ENCODE data around the gene NFIA.
A peak's percentile ranks its signal among the peaks of the same experiment; 100 is the strongest.

Gene NFIA

DNA sequence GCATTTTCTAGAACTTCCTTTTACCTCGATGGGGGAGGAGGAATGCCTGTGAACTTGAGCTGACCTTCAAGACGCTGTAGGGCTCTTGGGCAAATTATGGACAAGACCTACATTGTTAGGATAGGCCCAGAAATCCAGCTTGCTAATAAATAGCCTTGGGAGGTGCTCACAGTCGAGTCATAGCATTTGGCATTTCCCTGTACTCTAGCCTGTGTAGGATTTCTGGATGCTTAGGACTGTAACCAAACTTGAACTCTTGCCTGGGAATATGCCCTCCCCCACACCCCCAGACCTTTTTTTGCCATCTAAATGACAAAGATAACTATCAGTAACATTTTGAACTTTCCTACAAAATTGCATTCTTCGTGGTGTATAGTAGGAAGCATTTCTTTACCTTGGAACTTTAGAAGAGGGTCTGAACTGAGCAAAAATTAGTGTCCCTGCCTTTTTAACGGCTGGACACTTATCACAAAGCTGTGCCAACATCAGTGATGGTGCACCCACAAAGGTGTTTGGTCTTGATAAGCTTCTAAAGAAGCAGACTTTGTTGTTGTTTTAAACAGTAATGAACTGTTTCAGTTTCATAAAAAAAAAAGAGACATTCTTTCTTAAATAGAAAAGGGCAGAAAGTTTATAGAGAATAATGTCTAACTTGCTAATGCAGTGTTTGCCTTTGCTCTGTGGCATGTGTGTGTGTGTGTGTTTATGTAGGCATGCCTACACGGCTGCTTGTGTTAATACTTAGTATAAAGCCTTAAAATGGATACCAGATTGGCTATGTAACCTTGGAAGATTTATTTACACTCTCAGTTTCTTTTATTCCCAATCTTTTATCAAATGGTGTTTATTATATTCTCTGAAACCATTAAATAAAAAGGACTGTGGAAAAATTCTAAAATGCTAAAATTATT is 88.2 kb downstream of the NFIA start:
- Histone ChIP-seq H3K4me3 (ENCODE audit: low read depth, low read length) (no peak overlapping the region), H3K4me1 (peaks cover 12% of the 10 kb centered on the region)

DNA sequence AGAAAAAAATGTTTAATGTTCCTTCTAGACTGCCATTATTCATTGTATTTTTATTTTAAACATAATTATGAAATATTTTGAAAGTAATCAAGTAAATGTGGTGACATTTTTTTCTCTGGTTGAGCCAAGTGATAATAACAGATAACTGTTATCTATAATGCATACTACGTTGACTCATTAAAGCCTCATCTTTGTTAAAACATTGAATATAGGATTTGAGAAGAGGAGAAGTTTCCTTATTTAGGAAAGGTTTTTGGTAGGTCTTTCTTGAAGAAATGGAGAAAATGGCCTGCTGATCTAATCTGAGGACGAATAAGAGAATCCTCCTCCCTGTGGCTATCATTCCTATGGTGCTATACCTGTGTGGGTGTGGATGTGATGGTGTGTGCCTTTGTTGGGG is 89.0 kb downstream of the NFIA start:
- peaks cover 14% of the 10 kb centered on the region for H3K4me1 ChIP-seq
- H3K9me3 ChIP-seq: no peaks in the 10 kb centered on the region
- TF ChIP-seq, protein P1, sequence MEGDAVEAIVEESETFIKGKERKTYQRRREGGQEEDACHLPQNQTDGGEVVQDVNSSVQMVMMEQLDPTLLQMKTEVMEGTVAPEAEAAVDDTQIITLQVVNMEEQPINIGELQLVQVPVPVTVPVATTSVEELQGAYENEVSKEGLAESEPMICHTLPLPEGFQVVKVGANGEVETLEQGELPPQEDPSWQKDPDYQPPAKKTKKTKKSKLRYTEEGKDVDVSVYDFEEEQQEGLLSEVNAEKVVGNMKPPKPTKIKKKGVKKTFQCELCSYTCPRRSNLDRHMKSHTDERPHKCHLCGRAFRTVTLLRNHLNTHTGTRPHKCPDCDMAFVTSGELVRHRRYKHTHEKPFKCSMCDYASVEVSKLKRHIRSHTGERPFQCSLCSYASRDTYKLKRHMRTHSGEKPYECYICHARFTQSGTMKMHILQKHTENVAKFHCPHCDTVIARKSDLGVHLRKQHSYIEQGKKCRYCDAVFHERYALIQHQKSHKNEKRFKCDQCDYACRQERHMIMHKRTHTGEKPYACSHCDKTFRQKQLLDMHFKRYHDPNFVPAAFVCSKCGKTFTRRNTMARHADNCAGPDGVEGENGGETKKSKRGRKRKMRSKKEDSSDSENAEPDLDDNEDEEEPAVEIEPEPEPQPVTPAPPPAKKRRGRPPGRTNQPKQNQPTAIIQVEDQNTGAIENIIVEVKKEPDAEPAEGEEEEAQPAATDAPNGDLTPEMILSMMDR (IDR thresholded peaks at IDR 0.05; ENCODE audit: low read depth, low read length): no peak
- no peak overlapping the region for H3K4me3 ChIP-seq (ENCODE audit: low read depth, low read length)
- no peaks in the 10 kb centered on the region for H3K27me3 ChIP-seq
- no peaks in the 10 kb centered on the region for H3K36me3 ChIP-seq
- no peak for DNase-seq

More for the DNA sequence above, 88.2 kb downstream of the NFIA start:
- Histone ChIP-seq H3K36me3 (no peaks in the 10 kb centered on the region), H3K9me3 (no peaks in the 10 kb centered on the region), H3K27me3 (no peaks in the 10 kb centered on the region)
- no peak for DNase-seq
- TF ChIP-seq, protein P1 (IDR thresholded peaks at IDR 0.05; ENCODE audit: low read depth, low read length): no peak

DNA sequence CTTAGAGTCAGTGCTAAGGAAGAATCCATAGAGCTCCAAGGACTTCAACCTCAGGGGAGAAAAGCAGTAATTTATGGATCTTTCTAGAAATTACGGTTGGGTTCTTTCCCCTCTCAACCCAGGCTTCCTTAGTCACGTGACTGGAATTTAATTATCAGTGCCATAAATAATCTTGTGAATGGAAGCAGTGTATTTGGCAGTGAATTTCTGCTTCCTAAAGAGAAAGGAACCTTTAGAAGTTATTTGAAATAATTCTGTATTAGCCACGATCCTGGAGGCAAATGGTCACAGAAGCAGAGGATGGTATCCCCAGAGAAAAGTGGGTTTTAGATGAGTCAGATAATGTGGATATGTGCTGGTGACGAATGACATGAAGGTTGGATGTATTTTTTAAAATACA is 89.6 kb downstream of the NFIA start:
- H3K4me3 ChIP-seq (ENCODE audit: low read depth, low read length): no peak overlapping the region
- TF ChIP-seq, protein P1 (IDR thresholded peaks at IDR 0.05; ENCODE audit: low read depth, low read length): no peak
- H3K36me3 ChIP-seq: no peaks in the 10 kb centered on the region
- no peak for DNase-seq
- H3K9me3 ChIP-seq: no peaks in the 10 kb centered on the region
- no peaks in the 10 kb centered on the region for H3K27me3 ChIP-seq
- peaks cover 14% of the 10 kb centered on the region for H3K4me1 ChIP-seq

DNA sequence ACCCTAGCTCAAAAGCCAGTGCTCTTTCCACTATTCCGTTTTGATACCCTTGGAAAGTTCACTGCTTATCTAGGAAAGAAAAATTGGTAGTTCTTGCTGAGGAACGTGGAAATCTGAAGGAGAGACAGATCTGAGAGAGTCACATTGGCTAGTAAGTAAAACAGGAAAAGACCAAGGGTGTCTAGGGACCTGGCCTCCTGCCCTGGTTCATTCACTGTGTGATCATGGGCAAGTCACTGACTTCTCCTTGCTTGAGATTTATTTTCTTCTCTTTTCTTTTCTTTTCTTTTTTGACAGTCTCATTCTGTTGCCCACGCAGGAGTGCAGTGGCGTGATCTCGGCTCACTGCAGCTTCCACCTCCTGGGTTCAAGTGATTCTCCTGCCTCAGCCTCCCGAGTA is 90.8 kb downstream of the NFIA start:
- H3K27me3 ChIP-seq: no peaks in the 10 kb centered on the region
- no peak overlapping the region for H3K4me3 ChIP-seq (ENCODE audit: low read depth, low read length)
- no peak for DNase-seq
- TF ChIP-seq, protein P1 (IDR thresholded peaks at IDR 0.05; ENCODE audit: low read depth, low read length): no peak
- H3K9me3 ChIP-seq: no peaks in the 10 kb centered on the region
- no peaks in the 10 kb centered on the region for H3K36me3 ChIP-seq
- peaks cover 14% of the 10 kb centered on the region for H3K4me1 ChIP-seq

DNA sequence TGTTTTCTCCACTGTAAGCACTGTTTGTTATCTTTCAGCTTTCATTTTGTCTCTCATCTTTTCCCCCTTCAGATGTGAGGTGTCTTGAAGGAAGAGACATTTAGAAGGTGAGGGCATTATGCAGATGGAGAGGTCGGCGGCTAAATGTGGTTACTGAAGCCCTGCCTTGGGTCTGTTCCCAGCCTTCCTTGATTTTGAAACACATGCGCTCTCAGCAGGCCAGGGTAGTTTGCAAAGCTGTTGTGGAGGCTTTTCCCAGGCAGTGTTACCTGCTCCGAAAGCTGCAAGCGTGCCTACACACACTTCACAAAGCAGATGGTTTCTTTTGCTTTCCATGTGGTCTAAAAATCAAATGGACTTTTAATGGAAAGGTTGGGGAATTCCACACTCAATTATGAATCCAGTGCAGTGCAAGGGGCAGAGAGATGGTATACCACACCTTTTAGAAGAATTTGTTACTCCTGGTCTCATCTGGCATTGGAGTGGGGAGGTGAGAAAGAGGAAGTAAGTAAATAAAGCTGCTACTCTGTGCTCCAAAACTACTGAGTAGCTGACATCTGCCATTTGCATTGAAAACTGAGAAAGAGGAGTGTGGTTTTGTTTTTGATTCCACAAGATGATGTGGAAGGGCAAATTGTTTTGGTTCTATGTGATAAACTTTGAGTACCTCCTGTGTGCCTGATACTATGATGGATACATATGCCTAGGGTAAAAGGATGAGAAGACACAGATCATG is 91.9 kb downstream of the NFIA start:
- Histone ChIP-seq H3K36me3 (no peaks in the 10 kb centered on the region), H3K4me3 (ENCODE audit: low read depth, low read length) (no peak overlapping the region), H3K27me3 (no peaks in the 10 kb centered on the region), H3K4me1 (peaks cover 18% of the 10 kb centered on the region), H3K9me3 (no peaks in the 10 kb centered on the region)
- DNase-seq: no peak
- TF ChIP-seq, protein P1 (IDR thresholded peaks at IDR 0.05; ENCODE audit: low read depth, low read length): no peak

DNA sequence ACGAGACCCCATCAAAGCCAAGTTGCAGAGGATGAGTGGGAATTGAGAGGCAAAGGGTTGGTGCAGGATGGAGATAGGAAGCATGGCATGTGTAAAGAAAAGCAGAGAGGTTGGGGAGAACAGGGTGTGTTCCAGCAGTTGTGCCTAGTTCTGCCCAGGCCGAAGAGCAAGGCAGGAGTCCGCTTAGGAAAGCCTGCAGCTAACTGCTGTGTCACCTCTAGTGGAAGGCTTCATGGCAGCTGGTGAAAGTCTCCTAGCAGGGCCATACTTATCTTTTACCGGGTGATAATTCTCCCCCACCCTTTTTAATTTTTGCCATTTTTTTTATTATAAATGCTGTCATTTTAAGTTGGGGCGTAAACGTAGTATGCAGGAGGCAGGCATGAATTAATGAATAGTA is 93.6 kb downstream of the NFIA start:
- TF ChIP-seq, protein P1 (IDR thresholded peaks at IDR 0.05; ENCODE audit: low read depth, low read length): no peak
- peak; percentile 31 for DNase-seq
- no peaks in the 10 kb centered on the region for H3K9me3 ChIP-seq

More for the DNA sequence above, 93.6 kb downstream of the NFIA start:
- Histone ChIP-seq H3K36me3 (no peaks in the 10 kb centered on the region), H3K4me1 (peaks cover 18% of the 10 kb centered on the region), H3K27me3 (no peaks in the 10 kb centered on the region), H3K4me3 (ENCODE audit: low read depth, low read length) (no peak overlapping the region)
